ENCODE measurements around the gene AR. TPM values are rescaled to one million over a fixed set of nuclear protein-coding genes. Genes with fewer than 3 reads are reported as not detected.

AR gene
- total and polyA plus RNA-seq, 9 of the 15 experiments (the other 6 are each of a cell fraction or from before 2014, with no cell fraction given), result 0.01 to 0.04 (median 0.01) TPM; not detected in 6

GRCh38 chrX:67564475-67564874 is 20.7 kb downstream of the AR start (continued):
- TF ChIP-seq AFF4 (CRISPR knock-in tag; IDR thresholded peaks at IDR 0.05), result no peak

- no peaks in the 10 kb centered on the region for H3K9me3 ChIP-seq (replicated peaks; ENCODE audit: control insufficient read depth, insufficient read depth, low read depth, low read length)
- in situ Hi-C loops (cut with MboI), result no loop called here
- H3K4me1 ChIP-seq (replicated peaks in 1 of 2; ENCODE audit: control insufficient read depth in 2 of 2, insufficient read depth in 2 of 2, low read length in 2 of 2), result no peaks in the 10 kb centered on the region
- no peaks in the 10 kb centered on the region for H4K20me1 ChIP-seq (replicated peaks; ENCODE audit: control insufficient read depth, insufficient read depth, low read length)
- no peaks in the 10 kb centered on the region for H3K36me3 ChIP-seq (ENCODE audit: control insufficient read depth, insufficient read depth, low read length)
- no peak overlapping the region for H3K4me3 ChIP-seq
- intact Hi-C loops (cut with micrococcal nuclease), result no loop called here
- H2AFZ ChIP-seq (ENCODE audit: low read depth, low read length), result no peak overlapping the region
- H3K27me3 ChIP-seq (ENCODE audit: control insufficient read depth in 2 of 2, insufficient read depth in 2 of 2, low read length in 2 of 2), result no peaks in the 10 kb centered on the region
- H3K27ac ChIP-seq (ENCODE audit: extremely low read depth, low read depth, low read length), result no peak overlapping the region
- no peak overlapping the region for H3K9ac ChIP-seq (ENCODE audit: insufficient read depth in 1 of 2, low read depth in 2 of 2, low read length in 2 of 2)
- 0% methylated on average over 3 of the region's 5 CpGs for WGBS (ENCODE audit: insufficient coverage, low coverage, missing lambda C conversion rate)
- FAIRE-seq (no peak), ATAC-seq (no peak), DNase-seq (ENCODE audit: extremely low read depth in 1 of 4, low spot score in 3 of 4) (no peak)
- CTCF ChIA-PET (ENCODE audit: low intra/inter-chr PET ratio), result no interaction called here
- H3K9me1 ChIP-seq (ENCODE audit: control insufficient read depth, insufficient read depth, low read length), result no peaks in the 10 kb centered on the region
- POLR2A ChIA-PET, result no interaction called here
- no peak overlapping the region for H3K4me2 ChIP-seq (ENCODE audit: insufficient read depth, low read length)
- BruUV-seq (replicated peaks), result no TSS peak
- H3K79me2 ChIP-seq (ENCODE audit: control insufficient read depth, insufficient read depth, low read length), result no peaks in the 10 kb centered on the region
- TF ChIP-seq PATZ1 (CRISPR knock-in tag; IDR thresholded peaks at IDR 0.05; ENCODE audit: borderline replicate concordance) (no peak), HSF4 (CRISPR knock-in tag; IDR thresholded peaks at IDR 0.05; ENCODE audit: borderline replicate concordance) (no peak), ZNF512 (tag; IDR thresholded peaks at IDR 0.05) (no peak), RBM39 (optimal IDR thresholded peaks at IDR 0.05; ENCODE audit: low read depth, low read length) (no peak), ARID4B (CRISPR knock-in tag; IDR thresholded peaks at IDR 0.05) (no peak), RBM14 (IDR thresholded peaks at IDR 0.05; ENCODE audit: borderline replicate concordance, insufficient read depth, low read depth, low read length) (no peak), SRSF9 (IDR thresholded peaks at IDR 0.05; ENCODE audit: borderline replicate concordance, low read depth, low read length) (no peak)
Observed at GRCh38 chrX:67568769-67569168, 24.9 kb downstream of the AR start.

Data from K562 (cell line).